Kidney (tissue), 14 donors: ENCODE results near the gene NOXO1. TPM values are rescaled to one million over a fixed set of nuclear protein-coding genes. Genes with fewer than 3 reads are reported as not detected.

Experiments used
- DNase-seq, 5 donors: peaks; one replicate each; pipeline ENCODE4 v3.0.0-alpha.2; 2013 to 2020
- FAIRE-seq: peaks from 2 replicates; lab custom pipeline; 2012; peaks lifted over from hg19 to GRCh38; lab: Jason Lieb, UNC
- H3K27ac ChIP-seq, 2 donors: one replicate each; pipeline ENCODE4 v1.7.0; 2013; ENCODE audit warnings: low read depth in 2 of 2, low read length in 2 of 2, inconsistent platforms in 1 of 2
- H3K27me3 ChIP-seq: one replicate; pipeline ENCODE4 v1.7.1; 2013; ENCODE audit warnings: low read length, inconsistent platforms; ENCODE audit not compliant: control insufficient read depth, insufficient read depth
- H3K36me3 ChIP-seq, 3 donors: one replicate each; pipeline versions ENCODE4 v1.7.0 to v1.7.1; 2013; ENCODE audit warnings: low read length in 3 of 3, control low read depth in 1 of 3, inconsistent platforms in 1 of 3; ENCODE audit not compliant: insufficient read depth in 3 of 3, control insufficient read depth in 2 of 3
- H3K4me1 ChIP-seq, 3 donors: one replicate each; pipeline versions ENCODE4 v1.7.0 to v1.7.1; 2013; ENCODE audit warnings: low read length in 3 of 3, inconsistent platforms in 1 of 3, low read depth in 1 of 3; ENCODE audit not compliant: control insufficient read depth in 2 of 3, insufficient read depth in 2 of 3
- H3K4me3 ChIP-seq, 3 donors: one replicate each; pipeline versions ENCODE4 v1.7.0 to v1.8.1; 2013; ENCODE audit warnings: low read length in 3 of 3, control low read depth in 1 of 3, inconsistent platforms in 1 of 3
- H3K9ac ChIP-seq, 3 donors: one replicate each; pipeline versions ENCODE4 v1.7.0 to v1.7.1; 2013; ENCODE audit warnings: low read length in 3 of 3, control low read depth in 1 of 3, inconsistent platforms in 1 of 3
- H3K9me3 ChIP-seq, 3 donors: one replicate each; pipeline versions ENCODE4 v1.7.0 to v1.7.1; 2013; ENCODE audit warnings: low read length in 3 of 3, control low read depth in 1 of 3, inconsistent platforms in 1 of 3; ENCODE audit not compliant: control insufficient read depth in 2 of 3, insufficient read depth in 1 of 3
- intact Hi-C: fragments of 100-400 bp; cut with DNase I; formaldehyde crosslinking; loops from one replicate; pipeline ENCODE4 v1.11.1; 2022
- polyA plus RNA-seq: library from polyadenylated mRNA; stranded (reverse); fragments of 350-450 nt; fragmentation: Illumina TruSeq; extraction: RNeasy Lipid Tissue Mini Kit (QIAGEN cat#74804); gene quantifications from one replicate; pipeline ENCODE4 v1.2.3, GENCODE V29; 2014; ENCODE audit warnings: low read depth, low replicate concordance; ENCODE audit not compliant: insufficient read depth
- total RNA-seq: library from RNA; stranded (reverse); fragmentation: NEBNext Ultra II Directional; extraction: Animal tissue kit (Norgen Biotek cat#: 25700); gene quantifications from one replicate; pipeline ENCODE4 v1.2.1, GENCODE V29; 2021
- TF ChIP-seq, protein P1 (sequence below): IDR thresholded peaks from 3 replicates; pipeline ENCODE4 v1.5.1; 2012; ENCODE audit warnings: mild to moderate bottlenecking, moderate library complexity, borderline replicate concordance; ENCODE audit not compliant: insufficient read depth; ENCODE audit errors: extremely low read depth
- donor health status: control.
- donor health status: control.
- donor health status: control.
- donor health status: control.
- donor health status: control.
- donor health status: DM: yes; HTN: yes; CAD: no.
- donor health status: Normal renal cell carcinoma (clear cell type).

NOXO1 gene
- total and polyA plus RNA-seq, 2 donors from 2014 or later: 0.57 to 0.58 TPM

DNA sequence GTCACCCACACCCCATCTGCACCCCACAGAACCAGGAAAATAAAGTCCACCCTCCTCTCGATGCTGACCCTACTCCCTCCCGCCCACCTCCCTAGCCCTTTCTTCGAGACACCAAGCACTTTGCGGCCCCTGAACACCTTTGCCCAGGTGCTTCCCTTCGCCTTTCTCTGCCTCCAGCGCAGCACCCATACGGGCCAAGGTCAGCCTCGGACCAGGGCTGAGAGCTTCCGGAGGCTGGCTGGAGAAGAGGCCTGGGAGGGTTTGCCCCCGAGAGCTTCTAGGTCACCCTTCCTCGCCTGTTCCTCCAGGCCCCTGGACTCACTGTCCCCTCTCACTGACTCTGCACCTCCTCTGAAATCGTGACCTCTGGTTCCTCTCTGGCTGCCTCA is 42.8 kb upstream of the NOXO1 start:
- TF ChIP-seq, protein P1, sequence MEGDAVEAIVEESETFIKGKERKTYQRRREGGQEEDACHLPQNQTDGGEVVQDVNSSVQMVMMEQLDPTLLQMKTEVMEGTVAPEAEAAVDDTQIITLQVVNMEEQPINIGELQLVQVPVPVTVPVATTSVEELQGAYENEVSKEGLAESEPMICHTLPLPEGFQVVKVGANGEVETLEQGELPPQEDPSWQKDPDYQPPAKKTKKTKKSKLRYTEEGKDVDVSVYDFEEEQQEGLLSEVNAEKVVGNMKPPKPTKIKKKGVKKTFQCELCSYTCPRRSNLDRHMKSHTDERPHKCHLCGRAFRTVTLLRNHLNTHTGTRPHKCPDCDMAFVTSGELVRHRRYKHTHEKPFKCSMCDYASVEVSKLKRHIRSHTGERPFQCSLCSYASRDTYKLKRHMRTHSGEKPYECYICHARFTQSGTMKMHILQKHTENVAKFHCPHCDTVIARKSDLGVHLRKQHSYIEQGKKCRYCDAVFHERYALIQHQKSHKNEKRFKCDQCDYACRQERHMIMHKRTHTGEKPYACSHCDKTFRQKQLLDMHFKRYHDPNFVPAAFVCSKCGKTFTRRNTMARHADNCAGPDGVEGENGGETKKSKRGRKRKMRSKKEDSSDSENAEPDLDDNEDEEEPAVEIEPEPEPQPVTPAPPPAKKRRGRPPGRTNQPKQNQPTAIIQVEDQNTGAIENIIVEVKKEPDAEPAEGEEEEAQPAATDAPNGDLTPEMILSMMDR: no peak
- no peak overlapping the region for H3K9ac ChIP-seq
- DNase-seq (peak in 1 of 5 donors; percentile 67), FAIRE-seq (no peak)
- H3K27me3 ChIP-seq: no peaks in the 10 kb centered on the region
- H3K4me1 ChIP-seq: peaks cover 0 to 44% (median 0%) of the 10 kb centered on the region in 3 donors
- H3K4me3 ChIP-seq: no peak overlapping the region
- peak overlapping the region; percentile 20 to 69 for H3K27ac ChIP-seq
- H3K36me3 ChIP-seq: no peaks in the 10 kb centered on the region
- no peaks in the 10 kb centered on the region for H3K9me3 ChIP-seq
- intact Hi-C loops: loop anchor here (10.0 kb wide), 1 partner anchor 121 kb away; the partner anchor contains the start of gene RAB26

DNA sequence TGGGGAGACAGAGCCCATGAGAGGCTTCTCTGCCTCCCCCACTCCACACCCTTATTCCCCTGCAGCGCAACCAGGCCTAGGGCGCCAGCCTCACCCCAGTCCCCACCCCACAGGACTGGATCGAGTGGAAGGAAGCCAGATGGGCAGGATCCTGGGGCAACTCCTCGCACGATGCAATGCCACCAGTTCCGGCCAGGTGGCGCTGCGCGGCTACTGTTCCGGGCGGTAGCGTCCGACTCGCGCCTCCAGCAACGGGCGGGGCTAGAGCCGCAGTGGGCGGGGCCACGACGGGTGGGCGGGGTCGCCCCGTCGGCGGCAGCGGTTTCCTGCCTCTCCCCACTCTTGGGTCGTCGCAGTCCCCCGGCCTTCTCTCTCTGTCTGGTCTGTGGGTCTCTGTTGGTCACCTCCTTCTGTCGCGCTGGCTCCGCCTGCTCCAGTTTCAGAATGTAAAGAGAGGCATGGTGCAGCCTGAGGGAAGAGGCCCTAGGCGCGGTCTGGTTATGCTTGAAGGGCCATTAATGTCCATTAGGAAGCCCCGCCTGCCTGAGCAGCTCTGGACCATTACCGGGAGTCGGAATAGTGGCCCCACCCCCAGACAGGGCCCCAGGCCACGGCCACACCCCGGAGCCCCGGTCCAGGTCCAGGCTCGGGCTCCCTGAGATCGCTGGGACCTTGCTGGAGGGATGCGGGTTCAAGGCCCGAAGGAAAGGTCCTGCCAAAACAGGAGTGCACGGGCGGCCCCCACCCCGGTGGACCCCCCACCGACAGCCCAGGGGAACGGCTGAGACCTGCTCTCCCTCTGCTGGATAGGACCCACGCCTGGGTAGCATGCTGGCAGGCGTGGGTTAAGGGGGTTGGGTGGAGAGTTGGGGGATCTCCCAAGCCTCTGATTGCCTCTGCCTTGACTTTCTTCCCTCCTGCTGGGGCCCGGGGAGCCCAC is 42.1 kb upstream of the NOXO1 start:
- no peak for FAIRE-seq
- H3K36me3 ChIP-seq: no peaks in the 10 kb centered on the region

GRCh38 chr16:2022723-2023091 is 41.4 kb upstream of the NOXO1 start:
- H3K36me3 ChIP-seq: no peaks in the 10 kb centered on the region
- peak overlapping the region in 2 of 3 donors; percentile 16 to 37 for H3K4me3 ChIP-seq
- no peaks in the 10 kb centered on the region for H3K27me3 ChIP-seq
- no peaks in the 10 kb centered on the region for H3K9me3 ChIP-seq
- peaks cover 0 to 37% (median 0%) of the 10 kb centered on the region in 3 donors for H3K4me1 ChIP-seq
- DNase-seq (peak; percentile 77 to 91 (median 81)), FAIRE-seq (no peak)
- TF ChIP-seq, protein P1: no peak
- intact Hi-C loops: loop anchor here (10.0 kb wide), 1 partner anchor 122 kb away; the partner anchor contains the start of gene RAB26
- H3K27ac ChIP-seq: no peak overlapping the region
- no peak overlapping the region for H3K9ac ChIP-seq

More for the DNA sequence above, 42.1 kb upstream of the NOXO1 start:
- Histone ChIP-seq H3K9me3 (no peaks in the 10 kb centered on the region), H3K4me1 (peaks cover 0 to 41% (median 0%) of the 10 kb centered on the region in 3 donors), H3K27me3 (no peaks in the 10 kb centered on the region), H3K9ac (no peak overlapping the region), H3K27ac (peak overlapping the region; percentile 20 to 69), H3K4me3 (peak overlapping the region in 2 of 3 donors; percentile 37 to 52)
- intact Hi-C loops: loop anchor here (10.0 kb wide), 1 partner anchor 121 kb away; the partner anchor contains the start of gene RAB26
- TF ChIP-seq, protein P1: peak; percentile 99
- DNase-seq: peak; percentile 95 to 98 (median 96)
